HL-60/S4 treated with retinoic acid at 250 ng/mL for 4 days and 3 days (cell line): ENCODE data around the gene TRPT1.

ENCODE experiments used
- in situ Hi-C: fragments of 300-500 bp; cut with MboI; formaldehyde crosslinking; loops from 2 replicates; pipeline ENCODE4 v1.7.0; 2022; ENCODE audit warnings: low sequenced_read_pairs

The TRPT1 gene

DNA sequence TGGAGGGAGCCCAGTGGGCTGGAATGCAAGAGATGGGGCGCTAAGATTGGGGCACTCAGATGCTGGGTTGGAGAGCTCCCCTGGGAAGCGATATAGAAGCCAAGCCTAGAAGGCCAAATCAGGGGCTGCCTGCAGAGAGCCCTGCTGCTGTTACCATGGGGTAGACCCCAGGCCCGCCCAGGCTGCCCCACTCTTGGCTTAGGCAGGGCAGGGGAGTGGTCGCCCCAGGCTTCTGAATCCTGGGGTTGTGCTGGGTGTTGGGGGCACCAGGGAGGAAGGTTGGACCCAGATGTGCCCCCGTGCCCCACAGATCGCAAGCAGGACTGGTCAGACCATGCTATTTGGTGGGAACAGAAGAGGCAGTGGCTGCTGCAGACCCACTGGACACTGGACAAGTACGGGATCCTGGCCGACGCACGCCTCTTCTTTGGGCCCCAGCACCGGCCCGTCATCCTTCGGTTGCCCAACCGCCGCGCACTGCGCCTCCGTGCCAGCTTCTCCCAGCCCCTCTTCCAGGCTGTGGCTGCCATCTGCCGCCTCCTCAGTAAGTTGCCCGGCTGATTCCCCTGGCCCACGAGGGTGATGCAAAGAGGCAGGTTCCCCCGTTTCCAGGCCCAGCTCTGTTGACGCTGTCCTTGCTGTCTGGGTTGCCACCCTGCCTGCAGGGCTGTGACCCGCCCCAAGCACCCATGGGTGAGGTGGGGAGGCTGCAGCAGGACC lies 15.5 kb downstream of the TRPT1 start:
- in situ Hi-C loops: no loop called here

DNA sequence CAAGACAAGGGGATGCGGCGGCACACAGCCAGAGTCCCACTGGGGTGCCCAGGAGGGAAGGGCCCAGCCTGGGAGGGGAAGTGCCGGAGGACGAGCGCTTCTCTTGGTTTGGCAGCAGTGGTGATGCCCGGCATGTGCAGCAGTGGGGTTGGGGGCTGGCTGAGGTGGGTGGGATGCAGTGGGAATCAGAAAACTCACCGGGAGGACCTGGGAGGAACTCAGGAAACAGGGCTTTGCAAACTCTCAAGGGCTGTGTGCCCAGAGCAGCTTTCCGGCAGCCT lies 16.5 kb downstream of the TRPT1 start:
- in situ Hi-C loops: no loop called here

DNA sequence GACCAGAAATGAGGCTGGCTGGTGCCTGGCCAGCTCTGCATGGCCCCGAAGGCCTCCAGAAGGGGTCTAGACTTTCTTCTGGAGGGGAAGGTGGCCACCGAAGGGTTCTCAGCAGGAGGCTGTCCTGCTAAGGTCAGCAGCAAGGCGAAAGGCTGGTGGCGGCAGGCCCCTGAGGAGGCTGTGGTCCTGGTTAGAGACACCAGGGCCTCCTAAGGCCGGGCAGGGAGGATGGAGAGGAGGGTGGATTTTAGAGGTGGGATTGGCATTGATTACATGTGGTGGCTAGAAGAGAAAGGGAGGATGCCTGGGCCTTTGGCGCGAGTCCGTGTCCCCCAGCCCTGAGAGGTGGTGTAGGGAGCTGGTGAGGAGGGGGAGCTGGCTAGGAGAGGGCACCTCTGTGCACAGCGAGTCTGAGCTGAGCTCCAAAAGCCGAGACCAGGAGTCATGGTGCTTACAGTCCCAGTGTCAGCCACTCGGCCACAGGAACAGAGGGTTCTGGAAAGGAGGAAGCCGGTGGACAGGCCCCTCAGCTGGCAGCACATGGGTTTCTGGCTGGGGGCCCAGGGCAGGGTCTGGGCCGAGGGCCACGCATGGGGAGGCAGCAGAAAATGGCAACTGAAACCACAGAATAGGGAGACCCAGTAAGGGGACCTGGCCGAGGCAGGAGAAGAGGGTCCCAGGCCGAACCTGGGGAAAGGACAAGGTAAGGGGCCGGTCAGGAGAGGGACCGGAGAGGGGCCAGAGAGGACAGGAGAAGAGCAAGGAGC lies 17.0 kb downstream of the TRPT1 start:
- in situ Hi-C loops: no loop called here

DNA sequence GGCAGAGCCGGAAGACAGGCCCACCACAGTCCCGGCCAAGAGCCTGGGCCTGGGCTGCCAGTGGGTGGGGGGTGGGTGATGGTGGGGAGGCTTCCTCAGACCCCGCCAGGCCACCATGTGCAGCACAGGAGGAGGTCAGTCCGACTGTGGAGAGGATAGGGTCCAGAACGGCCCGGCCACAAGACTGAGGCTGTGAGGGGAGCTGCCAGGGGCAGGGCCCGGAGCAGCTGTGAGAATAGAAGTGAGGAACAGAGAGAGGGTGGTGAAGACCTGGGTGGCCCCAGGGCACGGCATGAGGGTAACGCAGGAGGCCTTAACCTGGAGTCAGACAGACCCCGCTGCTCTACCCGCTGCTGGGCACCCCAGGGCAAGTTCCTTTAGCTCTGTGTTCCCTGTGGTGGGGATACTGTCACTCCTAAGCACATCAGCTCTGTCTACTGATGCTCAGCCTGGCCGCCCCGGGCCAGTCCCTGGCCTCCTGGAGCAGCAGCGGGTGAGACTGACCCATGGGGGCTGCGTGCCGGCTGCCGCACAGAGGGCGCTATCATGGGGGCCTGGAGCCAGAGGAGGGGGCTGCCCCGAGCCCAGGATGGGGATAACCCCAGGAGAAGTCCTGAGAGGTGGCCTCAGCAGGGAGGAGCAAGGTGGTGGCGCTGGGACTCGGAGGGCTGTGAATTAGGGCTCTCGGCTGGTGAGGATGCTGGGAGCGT lies 17.7 kb downstream of the TRPT1 start:
- in situ Hi-C loops: no loop called here

DNA sequence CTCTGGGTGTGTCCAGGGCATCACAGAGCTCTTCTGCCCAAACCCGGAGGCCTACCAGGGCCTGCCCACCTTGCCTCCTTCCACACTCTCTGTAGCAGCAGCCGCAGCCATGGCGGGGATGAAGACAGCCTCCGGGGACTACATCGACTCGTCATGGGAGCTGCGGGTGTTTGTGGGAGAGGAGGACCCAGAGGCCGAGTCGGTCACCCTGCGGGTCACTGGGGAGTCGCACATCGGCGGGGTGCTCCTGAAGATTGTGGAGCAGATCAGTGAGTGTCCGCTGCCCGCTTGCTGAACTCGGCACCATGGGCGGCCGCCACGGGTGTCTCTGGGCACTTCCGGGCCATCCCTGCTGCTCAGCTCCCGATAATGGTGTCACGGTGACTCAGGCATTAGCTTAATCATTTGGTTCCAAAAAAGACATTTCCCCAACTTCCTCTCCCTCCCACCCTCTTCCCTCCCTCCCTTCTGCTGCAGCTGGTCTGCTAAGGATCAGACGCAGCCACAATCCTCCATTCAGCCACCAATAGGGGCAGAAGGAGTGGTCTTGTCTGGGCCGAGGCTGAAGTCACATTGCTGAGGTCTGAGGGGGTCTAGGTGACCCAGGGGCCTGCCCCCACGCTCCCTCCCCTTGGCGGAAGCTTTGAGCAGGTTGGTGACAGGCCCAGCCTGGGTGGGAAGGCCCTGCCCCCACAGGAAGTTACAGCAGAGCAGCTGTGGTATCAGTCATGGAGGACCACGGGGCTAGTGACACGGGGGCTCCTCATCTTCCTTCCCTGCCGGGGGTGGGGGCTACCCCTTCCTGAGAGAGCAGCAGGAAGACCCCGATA lies 18.5 kb downstream of the TRPT1 start:
- in situ Hi-C loops: no loop called here

DNA sequence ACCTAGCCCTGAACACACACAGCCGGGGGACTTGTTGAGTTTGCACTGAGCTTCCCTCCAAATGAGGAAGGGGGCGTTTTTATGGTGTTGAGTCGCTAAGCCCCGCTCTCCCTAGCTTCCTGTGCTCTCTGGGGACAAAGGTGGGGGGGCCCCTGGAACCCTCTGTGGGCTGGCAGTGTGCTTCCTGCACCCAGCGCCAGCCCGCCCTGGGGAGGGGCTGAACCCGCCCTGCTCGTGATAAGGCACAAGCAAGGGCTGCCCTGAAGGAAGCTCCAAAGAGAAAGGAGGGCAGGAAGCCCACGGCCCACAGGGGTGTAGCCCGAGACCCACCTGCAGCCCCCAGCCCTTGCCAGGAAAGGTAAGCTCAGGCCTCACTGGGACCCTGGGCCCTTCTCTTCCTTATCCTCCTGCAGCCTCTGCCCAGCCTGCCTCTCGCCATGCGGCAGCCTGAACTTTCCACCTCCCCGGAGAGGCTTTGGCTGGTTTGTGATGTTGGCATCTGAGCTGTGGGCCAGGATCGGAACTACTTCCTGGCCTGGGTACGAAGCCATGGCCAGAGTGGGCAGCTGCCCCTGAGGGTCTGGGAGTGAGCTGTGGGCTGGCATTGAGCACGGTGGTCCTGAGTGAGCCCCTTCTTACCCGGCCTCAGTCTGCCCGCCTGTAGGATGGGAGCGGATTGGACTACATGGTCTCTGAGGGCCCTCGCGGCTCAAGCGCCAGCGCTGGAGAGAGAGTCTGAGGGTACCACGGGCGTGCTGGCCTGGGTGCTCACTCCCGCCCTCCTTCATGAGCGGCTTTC lies 19.3 kb downstream of the TRPT1 start, which contains the start of gene FERMT3:
TSS of gene FERMT3 (plus strand) at position 265 of the 799 bp plus-strand sequence. CDS start 644 bp downstream, outside the sequence.
- in situ Hi-C loops: no loop called here

DNA sequence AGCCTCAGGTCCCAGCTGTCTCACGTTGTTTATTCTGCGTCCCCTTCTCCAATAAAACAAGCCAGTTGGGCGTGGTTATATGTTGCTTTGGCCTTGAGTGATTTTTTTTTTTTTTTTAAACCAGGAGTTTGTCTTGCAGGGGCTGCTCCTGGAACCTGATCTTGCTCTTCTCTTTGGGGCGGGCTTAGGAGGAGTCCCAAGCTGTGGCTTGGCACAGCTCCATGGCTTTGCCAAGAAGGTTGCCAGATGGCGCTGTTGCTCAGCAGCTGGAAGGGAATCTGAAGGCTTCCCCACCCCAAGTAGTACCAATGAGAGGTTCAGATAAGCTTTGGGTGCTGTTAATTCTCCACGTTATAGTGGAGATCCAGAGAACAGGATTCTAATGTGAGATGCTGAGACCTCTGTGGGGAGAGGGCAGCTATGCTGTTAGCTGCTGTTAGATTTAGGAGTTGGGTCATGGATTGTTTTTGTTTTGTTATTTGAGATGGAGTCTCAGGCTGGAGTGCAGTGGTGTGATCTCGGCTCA lies 21.5 kb downstream of the TRPT1 start:
- in situ Hi-C loops: no loop called here

DNA sequence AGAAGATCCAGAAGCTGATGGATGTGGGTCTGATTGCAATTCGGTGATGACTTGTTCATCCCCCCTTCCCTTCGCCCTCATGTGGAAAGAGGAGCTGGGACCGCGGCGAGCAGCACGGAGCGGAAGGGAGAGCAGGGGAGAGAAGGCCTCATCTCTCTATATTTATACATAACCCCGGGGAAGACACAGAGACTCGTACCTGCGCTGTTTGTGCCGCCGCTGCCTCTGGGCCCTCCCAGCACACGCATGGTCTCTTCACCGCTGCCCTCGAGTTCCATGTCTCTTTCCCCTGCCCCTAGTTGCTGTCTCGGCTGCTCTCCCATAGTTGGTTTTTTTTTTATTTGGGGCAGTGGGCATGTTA lies 21.9 kb downstream of the TRPT1 start:
- in situ Hi-C loops: no loop called here

DNA sequence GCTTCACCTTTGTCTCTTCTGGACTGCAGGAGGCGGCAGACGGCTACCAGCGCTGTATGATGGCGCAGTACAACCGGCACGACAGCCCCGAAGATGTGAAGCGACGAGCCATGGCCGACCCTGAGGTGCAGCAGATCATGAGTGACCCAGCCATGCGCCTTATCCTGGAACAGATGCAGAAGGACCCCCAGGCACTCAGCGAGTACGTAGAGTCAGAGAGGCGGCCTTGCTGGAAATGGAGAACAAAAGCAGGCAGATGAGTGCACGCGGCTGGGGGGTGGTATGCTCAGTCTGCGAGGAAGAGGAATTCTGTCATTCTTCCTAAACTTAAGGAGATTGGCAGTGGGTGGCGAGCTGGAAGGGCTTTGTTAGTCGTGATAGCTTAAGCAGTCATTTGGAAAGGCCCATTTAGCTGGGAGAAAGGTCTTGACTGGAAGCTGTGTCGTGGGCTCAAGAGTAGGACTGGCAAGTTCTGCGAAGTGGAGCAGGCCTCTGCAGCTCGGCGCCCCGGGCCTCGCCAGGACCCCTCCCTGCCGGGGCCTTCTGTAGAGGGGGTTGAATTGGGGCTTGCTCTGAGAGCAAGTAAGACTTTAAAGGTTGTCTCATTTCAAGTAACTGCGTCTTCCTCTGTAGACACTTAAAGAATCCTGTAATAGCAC lies 22.4 kb downstream of the TRPT1 start:
- in situ Hi-C loops: no loop called here

DNA sequence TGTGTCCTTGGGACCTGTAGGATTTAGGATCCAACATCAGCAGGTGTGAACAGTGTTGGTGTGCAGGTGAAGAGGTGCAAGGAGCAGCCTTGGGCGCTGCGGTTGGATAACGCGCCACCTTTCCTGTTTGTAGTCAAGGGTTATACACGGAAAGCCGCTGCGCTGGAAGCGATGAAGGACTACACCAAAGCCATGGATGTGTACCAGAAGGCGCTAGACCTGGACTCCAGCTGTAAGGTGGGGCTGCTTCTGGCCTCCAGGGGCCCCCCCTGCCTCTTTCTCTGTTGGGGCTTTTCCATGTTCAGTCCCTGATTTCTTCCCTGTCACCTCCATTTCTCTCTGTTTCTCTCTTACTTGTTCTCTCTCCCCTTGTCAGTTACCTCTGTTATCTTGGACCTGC lies 23.0 kb downstream of the TRPT1 start:
- in situ Hi-C loops: no loop called here

DNA sequence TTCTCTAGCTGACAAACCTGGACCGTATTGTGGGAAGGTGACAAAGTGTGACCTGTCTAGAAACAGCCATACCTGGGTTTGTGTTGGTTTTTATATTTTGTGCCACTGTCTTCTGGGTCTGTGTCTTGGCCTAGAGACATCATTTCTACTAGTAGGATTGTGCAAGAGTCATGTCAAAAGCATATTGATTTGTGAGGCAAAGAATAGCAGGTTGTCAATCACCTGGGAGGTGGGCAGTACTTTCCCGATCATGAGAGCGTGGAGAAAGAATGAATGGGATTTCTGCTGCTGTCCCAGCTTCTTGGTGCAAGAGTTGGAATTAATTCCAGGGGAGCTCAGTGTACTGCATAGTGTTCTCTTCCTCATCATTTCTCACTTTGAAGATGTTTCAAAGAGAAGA lies 24.4 kb downstream of the TRPT1 start:
- in situ Hi-C loops: no loop called here

DNA sequence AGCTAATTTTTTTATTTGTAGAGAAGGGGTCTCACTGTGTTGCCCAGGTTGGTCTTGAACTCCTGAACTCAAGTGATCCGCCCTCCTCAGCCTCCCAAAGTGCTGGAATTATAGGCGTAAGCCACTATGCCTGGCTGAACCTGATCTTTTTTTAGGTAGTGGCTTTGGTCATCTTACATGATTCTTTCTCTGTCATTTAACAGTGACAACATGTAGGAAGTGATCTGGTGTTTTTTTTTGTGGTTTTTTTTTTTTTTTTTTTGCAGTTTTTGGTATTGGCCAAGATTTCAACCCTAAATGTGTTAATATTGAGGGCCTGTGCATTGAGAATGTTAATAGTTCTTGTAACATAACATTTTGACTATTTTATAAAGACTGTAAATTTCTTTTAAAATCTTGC lies 27.5 kb downstream of the TRPT1 start:
- in situ Hi-C loops: no loop called here

DNA sequence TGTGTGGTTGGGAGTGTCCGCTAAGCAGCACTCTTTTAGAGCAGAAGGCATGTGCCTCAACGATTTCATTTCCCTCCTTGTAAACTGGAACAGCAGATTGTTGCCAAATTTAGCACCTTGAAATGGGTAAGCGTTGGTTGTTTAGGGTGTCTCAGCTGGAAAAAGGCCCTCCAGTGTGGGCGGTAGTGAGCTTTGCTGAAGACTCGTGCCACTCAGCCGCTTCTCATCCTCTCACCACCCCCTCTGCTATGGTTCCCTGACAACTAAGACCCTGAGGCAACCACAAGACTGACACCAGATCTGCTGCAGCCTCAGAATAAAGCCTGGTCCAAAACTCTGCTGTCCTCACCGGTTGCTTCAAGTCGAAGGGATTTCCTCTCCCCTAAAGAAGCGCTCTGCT lies 29.4 kb downstream of the TRPT1 start:
- in situ Hi-C loops: no loop called here

DNA sequence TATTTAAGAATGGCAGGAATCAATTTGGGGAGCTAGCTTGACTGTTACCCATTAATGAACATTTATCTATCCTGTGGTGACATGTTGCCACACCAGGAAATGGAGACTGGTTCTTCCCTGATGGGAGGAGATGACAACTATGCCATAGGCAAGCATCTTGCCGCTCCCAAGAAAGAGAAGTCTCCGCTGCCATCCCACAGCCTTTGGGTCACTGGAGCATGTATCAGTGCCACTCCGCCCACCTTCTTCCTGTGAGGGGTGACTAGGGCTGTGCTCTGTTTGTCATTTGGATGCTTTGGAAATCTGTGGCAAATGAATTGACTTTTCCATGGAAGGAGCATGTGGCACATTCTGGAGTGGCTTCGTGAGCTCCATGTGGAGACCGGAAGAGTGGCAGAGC lies 33.6 kb downstream of the TRPT1 start:
- in situ Hi-C loops: no loop called here

DNA sequence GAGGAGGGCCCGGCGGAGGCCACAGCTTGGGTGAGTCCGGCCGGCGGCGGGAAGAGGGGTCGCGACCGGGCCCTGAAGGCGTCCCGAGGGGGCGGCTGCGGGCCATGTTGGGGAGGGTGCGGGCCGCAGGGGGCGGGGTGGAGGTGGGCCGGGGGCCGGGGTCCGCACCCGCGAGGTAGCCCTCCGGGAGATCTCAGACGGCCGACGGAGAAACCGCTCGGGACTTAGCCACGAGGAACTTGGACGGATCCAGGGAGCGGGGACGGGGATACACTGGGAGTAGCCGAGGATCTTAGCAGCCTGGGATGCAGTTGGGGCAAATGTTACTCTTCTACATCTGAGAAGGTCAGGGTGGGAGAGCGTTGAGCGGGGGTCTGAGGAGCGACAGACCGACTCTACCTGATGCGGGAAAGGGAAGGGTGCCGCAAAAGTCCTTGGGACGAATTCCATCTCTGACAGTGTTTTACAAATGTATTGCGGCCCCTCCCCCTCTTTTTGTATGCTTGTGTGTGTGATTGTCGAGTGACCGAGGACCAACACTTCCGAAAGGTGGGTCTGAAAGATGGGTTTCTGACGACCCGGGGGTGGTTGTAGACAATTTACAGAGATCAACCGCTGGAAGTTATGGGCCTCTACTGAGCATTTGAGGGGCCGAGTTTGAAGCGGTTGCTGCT lies 39.4 kb downstream of the TRPT1 start:
- in situ Hi-C loops: no loop called here

DNA sequence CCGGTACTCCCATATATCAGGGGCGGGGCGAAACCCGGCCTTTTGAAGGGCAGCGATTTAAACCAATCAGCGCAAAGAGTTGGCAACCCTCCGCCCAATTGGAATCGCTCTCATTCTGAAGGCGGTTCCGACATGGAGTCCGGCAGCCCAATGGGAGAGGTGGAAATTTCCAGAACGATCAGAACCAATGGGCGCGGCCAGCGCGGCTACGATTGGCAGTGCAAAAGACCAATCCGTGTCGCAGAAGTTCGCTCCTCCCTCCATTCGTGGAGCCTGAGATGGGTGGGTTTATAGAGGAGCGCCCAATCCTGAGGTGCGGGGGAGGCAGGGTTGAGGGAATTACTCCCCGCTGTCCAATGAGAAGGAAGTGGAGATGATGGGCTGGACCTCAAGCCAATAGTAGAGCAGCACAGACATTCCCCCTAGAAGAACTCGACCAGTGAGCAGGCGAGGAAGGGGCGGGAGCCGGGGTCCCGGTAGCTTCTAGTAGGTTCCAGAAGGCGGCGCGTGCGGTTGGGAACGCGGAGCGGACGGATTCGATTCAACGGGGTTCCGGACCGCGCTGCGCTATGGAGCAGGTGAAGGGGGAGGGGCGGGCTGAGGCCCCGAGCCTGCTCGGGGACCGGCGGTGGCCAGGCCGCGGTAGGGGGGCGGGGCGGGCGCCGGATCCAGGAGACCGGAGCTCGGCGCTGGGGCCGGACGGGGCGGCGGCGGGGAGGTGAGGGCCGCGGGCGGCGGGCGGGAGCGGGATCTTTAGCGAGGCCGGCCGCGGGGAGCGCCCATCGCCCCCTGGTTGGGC lies 40.1 kb downstream of the TRPT1 start, which contains the start of gene STIP1:
TSS of gene STIP1 (plus strand) at position 479 of the 799 bp plus-strand sequence. CDS start at position 570, 91 bp downstream.
- in situ Hi-C loops: no loop called here

DNA sequence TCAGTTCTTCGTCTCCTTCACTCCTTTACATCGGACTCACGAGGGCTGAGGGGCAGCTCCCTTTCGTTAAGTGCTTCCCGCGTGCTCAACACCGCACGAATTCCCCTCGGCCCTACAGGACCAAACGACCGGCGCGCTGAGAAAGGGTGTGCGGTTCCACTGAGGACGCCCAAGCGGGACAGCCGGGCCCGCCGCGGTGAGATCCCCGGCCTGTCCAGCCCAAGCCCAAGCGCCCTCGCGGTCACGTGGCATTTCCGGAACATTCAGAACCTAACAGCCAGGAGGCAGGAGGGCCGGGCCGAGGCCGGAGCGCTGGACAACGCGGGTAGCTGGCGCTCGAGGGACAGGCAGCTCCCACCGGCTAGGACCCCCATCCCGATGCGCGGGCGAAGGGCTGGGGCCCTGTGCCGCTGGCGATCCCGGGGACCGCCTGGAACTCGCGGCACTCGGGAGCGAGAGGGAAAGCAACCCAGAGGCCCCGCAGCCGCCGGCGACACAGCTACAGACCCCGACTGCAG lies 40.8 kb downstream of the TRPT1 start:
- in situ Hi-C loops: no loop called here

DNA sequence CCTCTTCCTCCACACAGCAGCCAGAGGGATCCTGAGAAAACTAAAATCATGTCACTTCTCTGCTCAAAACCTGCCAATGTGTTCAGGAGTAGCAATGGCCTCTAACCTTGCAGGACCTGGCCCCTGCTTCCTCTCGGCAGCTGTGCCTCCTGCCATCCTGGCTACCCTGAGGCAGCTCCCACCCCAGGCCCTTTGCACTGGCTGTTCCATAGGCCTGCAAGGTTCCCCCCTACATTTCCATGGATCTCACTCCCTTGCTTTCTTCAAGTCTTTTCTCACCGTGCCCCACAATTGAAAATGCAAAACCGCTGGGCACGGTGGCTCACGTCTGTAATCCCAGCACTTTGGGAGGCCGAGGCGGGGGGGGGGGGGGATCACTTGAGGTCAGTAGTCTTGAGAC lies 42.1 kb downstream of the TRPT1 start:
- in situ Hi-C loops: no loop called here
